NT2/D1 (cell line): ENCODE measurements around the gene FPGS.
A peak's percentile ranks its signal among the peaks of the same experiment; 100 is the strongest.

Experiments
- DNase-seq: peaks from one replicate; pipeline ENCODE4 v3.0.0-alpha.2; 2011; ENCODE audit warnings: low read depth, low spot score
- H3K27me3 ChIP-seq: 2 replicates; pipeline ENCODE4 v1.6.0; 2011; ENCODE audit warnings: mild to moderate bottlenecking; ENCODE audit not compliant: insufficient read length, insufficient read depth
- H3K36me3 ChIP-seq: 2 replicates; pipeline ENCODE4 v1.6.1; 2011; ENCODE audit warnings: mild to moderate bottlenecking, low read length, mixed read lengths; ENCODE audit not compliant: insufficient read depth, insufficient read length
- H3K4me1 ChIP-seq: 2 replicates; pipeline ENCODE4 v1.5.1; 2011; ENCODE audit not compliant: insufficient read depth, insufficient read length
- H3K4me3 ChIP-seq: 2 replicates; pipeline ENCODE4 v1.5.1; 2011; ENCODE audit warnings: low read depth; ENCODE audit not compliant: insufficient read length
- H3K9ac ChIP-seq: 2 replicates; pipeline ENCODE4 v1.6.0; 2011; ENCODE audit warnings: low read depth; ENCODE audit not compliant: insufficient read length
- H3K9me3 ChIP-seq: 2 replicates; pipeline ENCODE4 v1.5.1; 2011; ENCODE audit warnings: mild to moderate bottlenecking, low read length; ENCODE audit not compliant: insufficient read depth
- SUZ12 ChIP-seq: IDR thresholded peaks from 2 replicates; pipeline ENCODE4 v1.6.1; 2011; ENCODE audit not compliant: insufficient read length, insufficient read depth; ENCODE audit errors: extremely low read depth
- YY1 ChIP-seq: IDR thresholded peaks from 2 replicates; pipeline ENCODE4 v1.6.1; 2011; ENCODE audit not compliant: insufficient read length, insufficient read depth
- ZNF274 ChIP-seq: IDR thresholded peaks from 2 replicates; pipeline ENCODE4 v1.6.1; 2011; ENCODE audit warnings: mild to moderate bottlenecking, low read depth, low read length

FPGS gene

DNA sequence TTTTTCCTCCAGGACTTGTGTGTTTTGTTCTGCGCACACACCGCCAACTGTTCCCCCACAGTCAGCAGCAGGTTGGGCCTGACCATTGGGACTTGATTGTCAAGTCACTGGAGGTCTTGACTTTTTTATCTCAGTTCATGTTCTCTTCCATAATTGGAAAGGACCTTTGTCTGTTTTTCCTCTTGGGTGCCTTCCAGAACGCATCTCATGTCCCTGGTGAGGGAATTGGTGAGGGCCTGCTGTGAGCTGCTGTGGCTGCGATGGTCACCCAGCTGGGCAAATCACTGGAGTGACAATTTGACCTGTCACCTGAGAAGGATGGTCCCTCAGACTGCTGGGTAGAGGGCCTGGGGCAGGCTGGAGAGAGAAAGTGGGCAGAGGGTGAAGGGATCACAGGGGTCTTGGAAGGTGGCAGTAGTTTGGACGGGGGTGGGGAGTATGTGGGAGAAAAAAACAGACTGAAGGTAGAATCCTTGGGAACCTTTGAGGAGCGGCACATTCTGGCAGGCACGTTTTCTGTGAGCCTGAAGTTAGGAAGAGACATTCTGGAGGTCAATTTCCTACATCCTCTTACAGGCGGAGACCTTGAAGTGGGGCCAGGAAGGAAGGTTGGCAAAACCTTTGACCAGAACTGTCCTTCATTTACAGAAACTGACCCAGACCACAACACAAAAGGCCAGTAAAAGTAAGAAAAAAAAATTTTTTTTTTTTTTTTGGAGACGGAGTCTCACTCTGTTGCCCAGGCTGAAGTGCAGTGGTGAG lies 12.4 kb upstream of the FPGS start:
- Histone ChIP-seq H3K36me3 (peaks cover 72% of the 10 kb centered on the region), H3K4me1 (peaks cover 18% of the 10 kb centered on the region), H3K9ac (no peak overlapping the region), H3K27me3 (no peaks in the 10 kb centered on the region), H3K9me3 (no peaks in the 10 kb centered on the region), H3K4me3 (no peak overlapping the region)
- TF ChIP-seq ZNF274, result no peak
- no peak for TF ChIP-seq SUZ12
- no peak for TF ChIP-seq YY1
- DNase-seq, result no peak

DNA sequence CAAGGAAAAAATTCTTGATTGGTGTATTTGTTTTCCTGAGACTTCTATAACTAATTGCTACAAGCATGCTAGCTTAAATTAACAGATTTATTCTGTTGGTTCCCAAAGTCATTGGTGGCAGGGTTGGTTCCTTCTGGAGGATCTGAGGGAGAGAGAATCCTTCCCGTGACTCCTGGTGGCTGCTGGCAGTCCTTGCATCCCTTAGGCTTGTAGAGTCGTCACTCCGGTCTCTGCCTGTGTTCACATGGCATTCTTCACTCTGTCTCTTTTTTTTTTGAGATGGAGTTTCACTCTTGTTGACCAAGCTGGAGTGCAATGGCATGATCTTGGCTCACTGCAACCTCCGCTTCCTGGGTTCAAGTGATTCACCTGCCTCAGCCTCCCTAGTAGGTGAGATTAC lies 11.6 kb upstream of the FPGS start:
- Histone ChIP-seq H3K4me3 (no peak overlapping the region), H3K9ac (no peak overlapping the region), H3K9me3 (no peaks in the 10 kb centered on the region), H3K27me3 (no peaks in the 10 kb centered on the region), H3K36me3 (peaks cover 72% of the 10 kb centered on the region), H3K4me1 (peaks cover 18% of the 10 kb centered on the region)
- no peak for DNase-seq
- no peak for TF ChIP-seq SUZ12
- TF ChIP-seq YY1, result no peak
- no peak for TF ChIP-seq ZNF274

DNA sequence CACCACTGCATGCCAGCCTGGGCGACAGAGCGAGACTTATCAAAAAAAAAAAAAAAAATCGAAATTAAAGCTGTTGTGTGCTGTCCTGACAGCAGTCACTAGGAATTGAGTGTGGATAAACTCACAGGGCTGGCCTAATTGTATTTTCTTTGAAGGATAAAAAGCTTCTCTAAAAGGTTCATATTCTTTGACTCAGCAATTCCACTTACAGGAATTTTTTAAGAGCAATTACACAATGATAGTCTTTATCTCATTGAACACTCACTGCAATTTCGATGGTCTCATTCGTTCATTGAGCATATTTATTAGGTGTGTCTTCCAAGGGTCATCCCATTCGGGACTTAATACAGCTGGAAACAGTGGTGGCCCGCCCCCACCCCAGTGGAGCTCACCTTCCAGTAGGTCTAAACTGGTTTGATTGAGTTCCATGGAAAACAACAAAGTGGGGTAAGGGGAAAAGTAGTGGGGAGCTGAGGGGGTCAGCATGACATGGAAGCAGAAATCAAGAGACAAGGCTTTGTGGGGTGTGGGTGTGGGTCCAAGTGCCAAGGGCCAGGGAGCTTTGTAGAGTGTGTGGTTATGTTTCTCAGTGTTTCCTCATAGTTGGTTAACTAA lies 10.2 kb upstream of the FPGS start:
- H3K4me1 ChIP-seq, result peaks cover 15% of the 10 kb centered on the region
- TF ChIP-seq ZNF274 (no peak), SUZ12 (no peak), YY1 (no peak)
- no peaks in the 10 kb centered on the region for H3K27me3 ChIP-seq
- no peaks in the 10 kb centered on the region for H3K9me3 ChIP-seq
- H3K9ac ChIP-seq, result no peak overlapping the region
- no peak overlapping the region for H3K4me3 ChIP-seq
- peaks cover 62% of the 10 kb centered on the region for H3K36me3 ChIP-seq
- no peak for DNase-seq

DNA sequence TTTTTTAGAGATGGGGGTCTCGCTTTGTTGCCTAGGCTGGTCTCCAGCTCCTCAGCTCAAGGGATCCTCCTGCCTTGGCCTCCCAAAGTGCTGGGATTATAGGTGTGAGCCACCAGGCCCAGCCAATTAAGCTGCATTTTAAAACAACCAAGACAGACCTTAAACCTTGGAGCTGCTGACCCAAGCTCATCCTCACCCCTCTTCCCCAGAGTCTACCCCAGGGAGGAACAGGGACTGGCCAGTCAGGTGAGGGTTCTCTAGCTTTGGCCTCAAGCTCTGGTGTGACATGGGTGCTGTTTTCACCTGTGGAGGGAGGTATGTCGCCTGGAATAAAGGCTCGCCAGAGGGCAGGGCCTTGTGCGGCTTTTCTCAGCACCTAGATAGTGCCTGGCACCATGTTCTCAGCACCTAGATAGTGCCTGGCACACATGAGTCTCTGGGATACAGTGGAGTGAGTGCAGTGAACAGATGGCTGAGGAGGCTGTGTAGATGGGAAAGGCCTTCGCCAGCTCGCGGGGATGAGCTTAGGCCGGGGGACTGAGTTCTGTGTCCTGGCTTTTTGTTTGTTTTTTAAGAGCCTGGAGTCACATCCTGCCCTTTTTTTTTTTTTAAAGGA lies 9.5 kb upstream of the FPGS start:
- H3K9ac ChIP-seq, result peak overlapping the region; percentile 29
- H3K9me3 ChIP-seq, result no peaks in the 10 kb centered on the region
- peaks cover 56% of the 10 kb centered on the region for H3K36me3 ChIP-seq
- no peaks in the 10 kb centered on the region for H3K27me3 ChIP-seq
- no peak for TF ChIP-seq YY1
- no peak for TF ChIP-seq SUZ12
- TF ChIP-seq ZNF274, result no peak
- peaks cover 15% of the 10 kb centered on the region for H3K4me1 ChIP-seq
- H3K4me3 ChIP-seq, result no peak overlapping the region
- no peak for DNase-seq

DNA sequence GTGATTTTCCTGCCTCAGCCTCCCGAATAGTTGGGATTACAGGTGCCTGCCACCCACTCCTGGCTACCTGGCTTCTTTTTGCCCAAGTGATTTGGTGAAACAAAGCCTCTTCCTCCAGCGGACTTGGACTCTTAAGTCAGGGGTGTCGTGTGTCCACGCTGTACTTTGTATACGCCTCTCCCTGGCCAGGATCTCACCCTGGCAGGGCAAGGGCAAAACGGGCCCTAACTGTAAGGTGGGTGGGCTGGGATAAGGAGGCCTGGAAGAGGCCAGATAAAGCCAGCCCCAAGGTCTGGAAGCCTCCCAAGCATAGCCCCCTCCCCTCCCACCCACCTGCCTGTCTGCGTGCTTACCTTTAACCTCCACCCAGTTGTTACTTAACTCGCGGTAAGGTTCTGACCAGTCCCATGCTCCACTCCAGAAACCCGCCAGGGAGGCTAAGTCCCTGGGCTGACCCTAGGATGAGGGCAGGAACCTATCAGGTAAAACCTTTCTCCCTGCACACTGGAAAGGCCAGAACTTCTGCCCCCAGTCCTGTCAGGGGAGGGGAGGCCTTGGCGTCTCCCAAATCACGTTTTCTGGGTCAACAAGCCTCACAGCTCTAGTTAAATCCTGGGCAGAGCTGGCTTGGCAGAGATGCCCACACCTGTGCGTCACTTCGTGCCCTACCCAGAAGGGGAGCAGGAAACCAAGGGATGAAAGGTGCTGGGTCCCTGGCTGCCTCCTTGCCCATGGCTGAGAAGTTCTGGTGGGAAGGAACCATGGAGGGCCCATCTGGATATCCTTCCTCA lies 8.5 kb upstream of the FPGS start:
- TF ChIP-seq ZNF274, result no peak
- H3K4me3 ChIP-seq, result no peak overlapping the region
- no peaks in the 10 kb centered on the region for H3K9me3 ChIP-seq
- no peak for DNase-seq
- H3K9ac ChIP-seq, result no peak overlapping the region
- peaks cover 46% of the 10 kb centered on the region for H3K36me3 ChIP-seq
- H3K4me1 ChIP-seq, result peaks cover 8% of the 10 kb centered on the region
- no peaks in the 10 kb centered on the region for H3K27me3 ChIP-seq

DNA sequence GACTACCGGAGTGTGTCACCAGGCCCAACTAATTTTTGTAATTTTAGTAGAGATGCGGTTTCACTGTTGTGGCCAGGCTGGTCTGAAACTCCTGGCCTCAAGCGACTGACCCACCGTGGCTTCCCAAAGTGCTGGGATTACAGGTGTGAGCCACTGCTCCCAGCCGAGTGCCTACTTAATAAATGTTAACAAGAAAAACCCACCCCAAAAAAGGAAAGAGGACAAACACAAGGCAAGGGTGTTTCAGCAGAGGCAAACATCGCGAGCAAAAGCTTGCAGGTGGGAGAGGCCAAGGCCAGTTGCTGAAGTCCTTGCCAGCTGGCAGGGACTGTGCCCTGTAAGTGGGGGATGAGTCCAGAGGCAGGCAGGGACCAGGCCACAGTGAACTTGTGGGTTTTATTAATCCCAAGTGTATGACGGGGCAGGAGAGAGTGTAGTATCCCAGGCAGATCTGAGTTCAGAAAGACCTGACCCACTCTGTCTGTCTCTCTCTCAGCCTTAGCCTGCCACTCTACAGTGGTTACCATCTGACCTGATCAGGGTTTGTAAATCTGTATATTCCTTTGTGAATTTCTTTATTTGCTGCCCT lies 6.4 kb upstream of the FPGS start:
- Histone ChIP-seq H3K9ac (no peak overlapping the region), H3K36me3 (peaks cover 25% of the 10 kb centered on the region), H3K4me3 (no peak overlapping the region), H3K4me1 (peaks cover 5% of the 10 kb centered on the region), H3K9me3 (no peaks in the 10 kb centered on the region), H3K27me3 (no peaks in the 10 kb centered on the region)
- TF ChIP-seq YY1 (no peak), SUZ12 (no peak), ZNF274 (no peak)
- DNase-seq, result no peak
